D341Med (cell line): ENCODE results near the gene SSH2.

Source experiments
- DNase-seq: peaks from one replicate; pipeline ENCODE4 v3.0.0; 2012; ENCODE audit warnings: low spot score

Gene SSH2

GRCh38 chr17:29624586-29624985, 305.4 kb downstream of the SSH2 start:
- DNase-seq: no peak

GRCh38 chr17:29623283-29623647, 306.8 kb downstream of the SSH2 start:
- DNase-seq: no peak

- peak; percentile 77 for DNase-seq
Observed at GRCh38 chr17:29622337-29623282, 307.4 kb downstream of the SSH2 start, which contains the start of gene CORO6. Gene CORO6, minus strand, starts transcription at chr17:29622912. Its CDS starts 1,491 bp downstream, at chr17:29621421.

GRCh38 chr17:29621751-29622194, 308.3 kb downstream of the SSH2 start:
- DNase-seq: no peak

GRCh38 chr17:29620779-29621500, 309.1 kb downstream of the SSH2 start:
- no peak for DNase-seq

GRCh38 chr17:29620271-29620670, 309.8 kb downstream of the SSH2 start:
- no peak for DNase-seq

- DNase-seq: no peak
Observed at GRCh38 chr17:29619251-29619650, 310.8 kb downstream of the SSH2 start.

- DNase-seq: no peak
Observed at GRCh38 chr17:29618272-29619065, 311.6 kb downstream of the SSH2 start.

- DNase-seq: peak; percentile 97
Observed at GRCh38 chr17:29617481-29618271, 312.4 kb downstream of the SSH2 start.

- peak; percentile 87 for DNase-seq
Observed at GRCh38 chr17:29617125-29617480, 312.9 kb downstream of the SSH2 start.

GRCh38 chr17:29616300-29617048, 313.6 kb downstream of the SSH2 start:
- no peak for DNase-seq

- peak; percentile 94 for DNase-seq
Observed at GRCh38 chr17:29615492-29616299, 314.3 kb downstream of the SSH2 start.

GRCh38 chr17:29615048-29615385, 315.0 kb downstream of the SSH2 start:
- no peak for DNase-seq

GRCh38 chr17:29614349-29615047, 315.5 kb downstream of the SSH2 start:
- DNase-seq: no peak

GRCh38 chr17:29613856-29614255, 316.2 kb downstream of the SSH2 start:
- DNase-seq: no peak

GRCh38 chr17:29613352-29613837, 316.6 kb downstream of the SSH2 start:
- no peak for DNase-seq

- DNase-seq: no peak
Observed at GRCh38 chr17:29612404-29613280, 317.4 kb downstream of the SSH2 start.

- DNase-seq: no peak
Observed at GRCh38 chr17:29612094-29612403, 318.0 kb downstream of the SSH2 start.
